CD4-positive, alpha-beta T cell treated with Interleukin-15 for 1 hour (primary cell): ENCODE data around the gene STARD7.

Experiments used
- DNase-seq: peaks from one replicate; pipeline ENCODE4 v3.0.0-alpha.2; 2020

Gene STARD7

DNA sequence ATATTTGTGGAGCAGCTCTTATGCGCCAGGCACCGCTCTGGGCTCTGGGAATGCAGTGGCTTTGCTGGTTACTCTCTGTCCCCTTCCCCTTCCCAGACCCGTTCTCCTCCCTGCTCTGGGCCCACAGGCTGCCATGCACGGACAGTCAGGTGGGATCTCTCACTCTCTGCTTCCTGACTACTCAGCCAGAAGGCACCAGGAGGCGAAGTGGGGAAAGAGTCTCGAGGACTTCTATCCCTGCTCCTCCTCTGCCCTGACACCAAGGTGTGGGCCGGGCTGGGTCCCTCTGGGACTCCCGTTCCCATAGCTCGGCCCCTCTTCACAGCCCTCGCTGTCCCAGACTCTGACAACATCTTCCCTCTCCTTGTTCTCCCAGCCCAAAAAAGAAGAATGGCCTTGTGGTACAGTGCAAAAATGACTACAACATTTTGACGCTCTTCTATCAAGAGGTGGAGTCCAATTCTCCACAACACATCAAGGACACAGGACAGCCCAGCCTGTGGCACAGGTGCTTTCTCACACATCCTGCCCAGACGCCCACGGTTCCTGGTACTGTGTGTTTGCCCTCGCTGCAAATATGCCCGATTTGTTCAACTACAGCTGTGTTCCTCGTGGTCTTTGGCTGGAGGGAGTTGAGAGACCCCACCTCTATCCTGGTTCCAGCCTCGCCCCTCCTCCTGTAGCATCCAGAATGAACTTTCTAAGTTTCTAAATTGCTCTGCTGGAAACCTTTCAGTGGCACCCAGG, 49.4 kb downstream of the STARD7 start:
- no peak for DNase-seq

- no peak for DNase-seq
Measured at GRCh38 chr2:96158554-96158940, 50.1 kb downstream of the STARD7 start.

GRCh38 chr2:96157649-96158553, 50.7 kb downstream of the STARD7 start:
- peak; percentile 80 for DNase-seq

DNA sequence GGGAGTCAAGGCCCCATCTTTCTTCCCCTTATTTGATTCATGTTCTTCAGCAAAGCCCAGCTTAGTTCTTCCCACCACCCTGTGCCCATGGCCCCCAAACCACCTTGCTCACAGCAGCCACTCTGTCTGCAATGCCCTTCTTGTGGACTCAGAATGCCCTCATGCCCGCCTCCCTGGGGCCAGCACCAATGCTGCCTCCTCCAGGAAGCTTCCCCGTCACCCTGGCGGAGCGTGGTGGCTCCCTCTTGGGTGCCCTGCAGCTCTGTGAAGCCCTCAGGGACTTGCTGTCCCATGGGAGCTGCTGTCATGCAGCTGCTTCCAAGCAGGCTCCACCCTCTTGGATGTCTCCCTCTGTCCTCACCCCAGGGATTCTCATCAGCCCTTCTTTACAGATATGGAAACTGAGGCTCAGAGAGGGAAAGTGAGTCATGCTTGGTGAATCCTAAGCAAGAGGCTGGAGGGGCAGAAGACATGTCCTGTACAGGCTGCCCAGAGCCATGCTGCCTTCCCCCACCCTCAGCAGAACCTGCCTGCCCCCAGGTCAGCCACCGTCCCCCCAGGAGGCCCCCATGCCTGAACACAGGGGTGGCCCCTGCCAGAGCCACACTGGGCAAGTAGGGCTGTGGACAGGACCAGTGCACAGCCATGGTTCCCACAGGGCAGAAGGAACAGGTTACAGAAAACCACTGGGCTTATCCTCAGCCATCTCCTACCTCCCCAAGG, 51.5 kb downstream of the STARD7 start:
- peak; percentile 51 for DNase-seq

GRCh38 chr2:96156011-96156820, 52.4 kb downstream of the STARD7 start:
- DNase-seq = no peak

- DNase-seq = no peak
Measured at GRCh38 chr2:96154506-96155380, 53.9 kb downstream of the STARD7 start.

DNA sequence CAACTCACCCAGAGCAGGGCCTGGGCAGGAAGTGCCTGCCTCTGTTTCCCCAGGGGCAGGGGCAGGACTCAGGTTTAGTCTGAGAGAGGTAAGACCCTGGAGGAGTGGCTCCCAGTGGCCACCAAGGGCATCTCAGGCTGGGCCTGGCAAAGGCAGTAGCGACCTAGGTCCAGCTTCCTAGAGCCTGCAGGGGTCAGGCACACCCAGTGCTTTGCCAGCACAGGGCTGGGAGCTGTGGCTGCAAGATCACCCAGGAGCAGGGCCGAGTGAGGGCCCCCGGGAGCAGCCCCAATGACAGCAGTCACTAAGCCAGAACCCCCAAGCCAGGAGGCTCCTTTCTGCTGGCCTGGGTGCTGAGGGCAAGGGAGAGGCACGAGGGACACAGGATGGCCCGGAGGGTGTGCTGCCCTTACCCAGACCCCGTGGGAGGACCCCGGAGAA, 54.6 kb downstream of the STARD7 start:
- DNase-seq = no peak

DNA sequence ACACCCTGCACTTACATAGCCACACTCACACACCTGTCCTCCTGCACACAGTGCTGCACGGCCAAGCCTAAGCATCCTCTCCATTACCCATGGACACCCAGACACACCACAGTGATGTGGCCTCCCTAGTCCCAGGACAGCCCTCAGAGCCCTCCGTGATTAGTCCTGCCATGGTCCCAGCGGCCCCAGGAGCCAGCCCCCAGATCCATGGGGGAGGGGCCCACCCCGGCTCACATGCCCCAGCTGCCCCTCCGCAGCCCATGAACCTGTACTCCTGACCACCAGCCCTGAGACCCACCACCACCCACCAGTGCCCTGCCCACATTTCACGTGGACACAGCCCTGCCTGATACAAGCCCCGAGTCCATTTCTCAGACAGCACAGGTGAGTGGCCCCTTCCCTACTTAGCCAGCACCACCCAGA, 55.3 kb downstream of the STARD7 start:
- no peak for DNase-seq

DNA sequence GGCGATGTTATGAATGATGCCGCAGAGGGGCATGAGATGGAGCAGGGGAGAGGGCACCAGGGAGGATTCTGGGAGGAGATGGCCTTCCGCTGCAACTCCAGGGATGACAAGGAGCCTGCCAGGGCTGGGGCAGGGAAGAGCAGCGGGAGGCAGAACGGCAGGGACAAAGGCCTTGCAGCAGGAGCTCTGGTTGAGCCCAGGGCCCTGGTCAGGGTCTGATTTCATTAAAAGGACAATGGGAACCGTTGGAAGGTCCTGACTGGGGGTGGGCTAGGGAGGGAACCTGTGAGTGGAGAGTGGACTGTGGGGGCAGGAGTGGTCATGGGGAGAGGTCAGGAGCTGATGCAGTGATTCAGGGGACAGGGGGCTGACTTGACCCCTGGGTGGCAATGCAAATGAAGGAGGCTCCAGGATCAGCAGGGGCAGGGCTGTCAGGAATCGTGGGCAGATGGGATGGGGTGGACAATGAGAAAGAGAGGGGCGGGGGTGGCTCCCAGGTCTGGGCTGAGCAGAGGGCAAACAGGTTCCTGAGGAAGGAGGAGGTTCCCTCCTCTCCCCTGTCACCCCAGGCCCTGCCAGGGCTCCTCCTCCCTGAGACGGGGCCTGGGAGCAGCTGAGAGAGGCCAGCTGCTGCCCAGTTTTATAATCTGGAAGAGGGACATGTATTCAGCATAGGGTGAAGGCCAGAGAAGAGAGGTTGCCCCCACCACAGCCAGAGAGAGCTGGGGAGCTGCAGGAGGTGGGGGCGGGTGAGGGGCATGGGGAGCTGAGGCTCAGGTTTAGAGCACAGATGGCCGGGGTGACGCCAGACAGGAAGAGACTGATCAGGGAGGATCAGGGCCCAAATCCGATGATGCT, 56.1 kb downstream of the STARD7 start:
- DNase-seq = no peak

DNA sequence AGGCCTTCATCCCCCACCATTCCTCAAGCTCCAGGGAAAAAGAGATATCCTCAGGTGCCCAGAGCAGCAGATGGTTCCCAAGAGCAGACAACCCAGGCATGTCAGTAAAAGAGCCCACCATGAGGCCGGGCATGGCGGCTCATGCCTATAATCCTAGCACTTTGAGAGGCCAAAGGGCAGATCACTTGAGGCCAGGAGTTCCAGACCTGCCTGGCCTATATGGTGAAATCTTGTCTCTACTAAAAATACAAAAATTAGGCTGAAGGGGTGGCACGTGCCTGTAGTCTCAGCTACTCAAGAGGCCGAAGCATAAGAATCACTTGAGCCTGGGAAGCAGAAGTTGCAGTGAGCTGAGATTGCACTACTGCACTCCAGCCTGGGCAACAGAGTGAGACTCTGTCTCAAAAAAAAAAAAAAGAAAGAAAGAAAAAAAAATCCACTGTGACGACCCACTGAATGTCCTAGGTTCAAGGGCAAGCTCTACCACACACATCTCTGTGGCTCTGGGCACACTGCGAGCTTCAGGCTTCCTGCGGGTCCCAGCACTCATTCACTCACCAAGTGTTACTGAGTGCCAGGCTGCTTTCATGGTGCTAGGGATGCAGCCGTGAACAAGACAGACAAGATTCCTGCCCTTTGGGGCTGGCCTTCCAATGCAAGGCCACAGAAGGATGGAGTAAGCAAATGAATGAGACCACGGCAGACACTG, 56.9 kb downstream of the STARD7 start:
- no peak for DNase-seq

- DNase-seq = no peak
Measured at GRCh38 chr2:96150791-96151594, 57.6 kb downstream of the STARD7 start.

DNA sequence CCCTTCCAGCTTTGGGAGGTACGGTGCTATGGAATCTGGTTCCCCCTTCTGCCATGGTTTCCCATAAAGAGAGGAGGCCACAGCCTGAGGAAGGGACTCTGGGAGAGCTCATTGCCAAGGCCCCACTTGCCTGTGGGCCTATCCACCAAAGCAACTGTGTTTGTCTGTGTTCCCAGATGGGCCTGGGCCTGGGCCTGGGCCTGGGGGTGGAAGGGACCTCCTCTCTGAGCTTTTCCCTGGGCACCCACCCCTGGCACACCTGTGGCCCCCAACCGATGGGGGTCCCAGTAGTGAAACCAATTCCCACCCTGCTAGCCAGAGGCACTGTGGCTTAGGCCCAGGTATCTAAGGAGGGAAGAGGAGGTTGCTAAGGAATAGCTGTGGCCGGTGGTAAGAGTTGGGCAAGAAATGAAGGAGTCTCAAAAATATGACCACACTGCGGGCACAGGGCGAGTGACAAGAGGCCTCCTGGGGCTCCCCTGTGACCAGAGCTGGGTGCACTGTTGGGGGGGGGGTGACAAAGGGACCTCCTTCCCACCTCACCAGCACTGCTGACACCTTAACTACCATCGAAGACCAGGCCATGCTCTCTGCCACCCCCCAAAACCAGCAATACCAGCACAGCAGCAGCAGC, 58.5 kb downstream of the STARD7 start:
- DNase-seq = no peak

- DNase-seq = peak; percentile 99
Measured at GRCh38 chr2:96148410-96149217, 60.0 kb downstream of the STARD7 start.

DNA sequence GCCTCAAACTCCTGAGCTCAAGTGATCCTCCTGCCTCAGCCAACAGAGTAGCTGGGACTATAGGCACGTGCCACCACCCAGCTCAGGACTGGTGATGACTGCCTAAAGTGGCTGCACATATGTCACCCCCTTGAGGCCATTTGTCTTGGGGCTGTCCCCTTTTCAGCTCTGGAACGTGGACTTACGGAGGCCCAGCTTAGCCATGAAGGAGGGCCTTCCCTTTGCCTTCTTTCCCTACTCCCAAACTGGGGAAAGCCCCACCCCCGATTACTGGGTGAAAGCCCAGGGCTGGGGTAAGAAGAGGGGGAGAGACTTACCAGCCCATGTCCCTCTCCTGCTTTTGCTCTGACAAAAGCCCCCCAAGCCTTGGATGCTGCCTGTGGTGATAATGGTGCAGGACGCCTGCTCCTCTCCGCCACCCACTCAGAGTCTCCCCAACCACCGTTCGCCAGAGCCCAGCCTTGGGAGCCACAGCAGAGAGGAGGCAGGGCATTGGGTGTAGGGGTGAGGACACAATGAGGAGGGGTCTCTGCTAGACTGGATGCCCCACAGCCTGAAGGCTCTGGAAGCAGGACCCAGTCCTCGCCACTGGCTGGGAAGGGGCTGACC, 60.9 kb downstream of the STARD7 start:
- no peak for DNase-seq

DNA sequence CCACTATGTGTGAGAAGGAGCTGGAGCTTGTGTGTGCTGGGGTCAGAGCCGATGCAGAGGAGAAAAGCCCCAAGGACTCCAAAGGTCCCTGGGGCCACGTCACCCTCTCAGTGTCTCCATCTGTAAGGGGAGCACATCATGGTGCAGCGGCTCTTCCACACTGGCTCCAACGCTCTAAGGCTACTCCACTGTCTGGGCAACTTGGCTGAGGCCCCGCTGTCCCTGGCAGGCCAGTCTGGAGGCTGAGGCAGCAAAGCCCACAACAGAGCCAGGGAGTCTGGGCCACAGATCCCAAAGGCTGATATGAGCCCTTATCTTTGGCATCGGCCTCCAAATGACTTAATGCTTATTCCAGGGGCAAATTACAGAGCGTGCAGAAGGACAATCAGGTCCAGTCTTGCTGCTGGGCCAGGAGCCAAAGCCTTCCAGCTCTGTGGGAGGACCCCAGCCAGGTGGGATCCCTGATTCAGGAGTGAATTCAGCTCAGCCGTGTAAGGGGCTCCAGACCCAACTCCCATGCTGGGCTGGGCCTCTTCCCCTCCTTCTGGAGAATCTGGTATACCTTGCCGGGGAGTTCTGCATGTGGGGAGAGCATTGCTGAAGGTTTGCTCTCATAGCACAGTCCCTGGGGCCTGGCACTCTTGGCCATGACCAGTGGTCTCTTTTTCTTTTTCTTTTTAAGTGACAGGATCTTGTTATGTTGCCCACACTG, 61.6 kb downstream of the STARD7 start:
- no peak for DNase-seq

DNA sequence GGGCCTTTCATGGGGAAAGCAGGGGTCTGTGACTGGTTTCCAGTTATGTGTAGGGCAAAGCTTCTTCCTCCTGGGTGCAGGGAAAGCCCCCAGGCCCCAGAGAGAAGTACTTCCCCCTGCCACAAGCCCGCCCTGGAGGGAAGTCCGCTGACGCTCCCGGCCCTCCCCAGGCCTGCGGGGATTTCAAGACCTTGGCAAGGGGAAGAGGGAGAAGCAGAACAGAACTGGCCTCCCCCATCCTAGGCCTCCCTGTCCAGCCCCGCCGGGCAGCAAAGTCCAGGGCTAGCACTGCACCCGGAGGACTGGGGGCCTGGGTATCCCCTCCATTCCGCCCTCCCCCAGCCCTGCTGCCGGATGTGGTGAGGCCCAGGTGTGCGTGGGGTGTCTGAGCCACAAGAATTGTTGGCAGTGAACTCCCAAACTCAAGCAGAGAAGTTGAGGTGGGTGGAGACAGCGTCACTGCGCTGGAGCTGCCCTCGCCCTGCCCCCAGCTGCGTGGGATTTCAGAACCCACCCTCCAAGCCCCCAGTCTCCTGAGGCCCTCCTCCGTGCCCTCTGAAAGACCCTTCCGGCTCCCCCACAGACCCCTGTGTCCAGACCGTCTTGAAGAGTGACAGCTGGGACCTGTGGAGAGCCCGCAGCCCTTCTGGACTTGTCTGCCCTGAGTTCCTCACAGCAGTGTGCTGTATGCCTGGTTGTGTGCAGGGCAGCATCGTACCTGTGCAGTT, 62.3 kb downstream of the STARD7 start:
- peak; percentile 92 for DNase-seq
